ENCODE data around the gene CCDC187.
A peak's percentile ranks its signal among the peaks of the same experiment; 100 is the strongest.
"Not testable (repeated sequence)": the region's sequence is repeated elsewhere in the genome, so short reads cannot be mapped to it uniquely, and the experiment has no call there.

Gene CCDC187

DNA sequence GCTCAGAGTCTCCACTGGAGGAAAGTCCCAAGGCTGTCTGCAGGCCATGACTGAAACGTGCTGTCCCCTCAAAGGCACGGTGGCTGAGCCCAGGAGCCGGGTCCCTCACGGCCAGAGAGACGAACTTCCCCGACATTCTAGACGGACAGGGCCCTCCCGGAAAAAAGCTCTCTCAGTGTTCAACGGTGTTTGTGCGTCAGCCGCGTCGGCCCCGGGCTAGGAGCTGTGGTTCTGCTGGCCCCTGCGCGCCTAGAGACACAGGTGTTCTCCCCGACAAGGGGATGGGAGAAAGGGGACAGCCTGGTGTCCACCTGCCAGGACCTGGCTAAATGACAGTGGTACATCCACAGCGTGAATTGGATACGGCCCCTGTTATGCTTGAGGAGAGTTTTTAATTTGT, 17.7 kb upstream of the CCDC187 start:
- Histone ChIP-seq H4K20me1 (ENCODE audit: control insufficient read depth, insufficient read depth, low read depth, low read length) (no peaks in the 10 kb centered on the region), H3K79me2 (ENCODE audit: control insufficient read depth, low read length) (no peaks in the 10 kb centered on the region), H3F3A (ENCODE audit: control insufficient read depth, insufficient read depth) (no peaks in the 10 kb centered on the region), H3K4me3 (ENCODE audit: low read length) (no peak overlapping the region), H3K27me3 (ENCODE audit: control insufficient read depth, low read length) (peaks cover 6% of the 10 kb centered on the region; the same call in 1 of the 2 replicates), H3K4me1 (ENCODE audit: control insufficient read depth, low read length) (peaks cover 38% of the 10 kb centered on the region), H3K36me3 (ENCODE audit: control insufficient read depth, low read length) (no peaks in the 10 kb centered on the region), H3K9me3 (ENCODE audit: control insufficient read depth, insufficient read depth, low read length) (no peaks in the 10 kb centered on the region; the same call in 1 of the 2 replicates), H3K27ac (ENCODE audit: low read depth, low read length) (no peak overlapping the region), H3K9me2 (replicated peaks; ENCODE audit: control insufficient read depth, low read length) (no peaks in the 10 kb centered on the region), H3K4me2 (ENCODE audit: low read length) (no peak overlapping the region)
- TF ChIP-seq, protein P1, sequence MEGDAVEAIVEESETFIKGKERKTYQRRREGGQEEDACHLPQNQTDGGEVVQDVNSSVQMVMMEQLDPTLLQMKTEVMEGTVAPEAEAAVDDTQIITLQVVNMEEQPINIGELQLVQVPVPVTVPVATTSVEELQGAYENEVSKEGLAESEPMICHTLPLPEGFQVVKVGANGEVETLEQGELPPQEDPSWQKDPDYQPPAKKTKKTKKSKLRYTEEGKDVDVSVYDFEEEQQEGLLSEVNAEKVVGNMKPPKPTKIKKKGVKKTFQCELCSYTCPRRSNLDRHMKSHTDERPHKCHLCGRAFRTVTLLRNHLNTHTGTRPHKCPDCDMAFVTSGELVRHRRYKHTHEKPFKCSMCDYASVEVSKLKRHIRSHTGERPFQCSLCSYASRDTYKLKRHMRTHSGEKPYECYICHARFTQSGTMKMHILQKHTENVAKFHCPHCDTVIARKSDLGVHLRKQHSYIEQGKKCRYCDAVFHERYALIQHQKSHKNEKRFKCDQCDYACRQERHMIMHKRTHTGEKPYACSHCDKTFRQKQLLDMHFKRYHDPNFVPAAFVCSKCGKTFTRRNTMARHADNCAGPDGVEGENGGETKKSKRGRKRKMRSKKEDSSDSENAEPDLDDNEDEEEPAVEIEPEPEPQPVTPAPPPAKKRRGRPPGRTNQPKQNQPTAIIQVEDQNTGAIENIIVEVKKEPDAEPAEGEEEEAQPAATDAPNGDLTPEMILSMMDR (IDR thresholded peaks at IDR 0.05; ENCODE audit: low read depth, low read length, poor library complexity, severe bottlenecking) = no peak
- TF ChIP-seq EZH2phosphoT487 (IDR thresholded peaks at IDR 0.05; ENCODE audit: borderline replicate concordance, low read length) = no peak

- H3K36me3 ChIP-seq (ENCODE audit: control insufficient read depth, low read length); H3K79me2 ChIP-seq (ENCODE audit: control insufficient read depth, low read length); H3K9me2 ChIP-seq (replicated peaks; ENCODE audit: control insufficient read depth, low read length); H3K9me3 ChIP-seq (ENCODE audit: control insufficient read depth, insufficient read depth, low read length); H3K27me3 ChIP-seq (ENCODE audit: control insufficient read depth, low read length); H3F3A ChIP-seq (ENCODE audit: control insufficient read depth, insufficient read depth); H3K4me3 ChIP-seq (ENCODE audit: low read length); H3K27ac ChIP-seq (ENCODE audit: low read depth, low read length); H4K20me1 ChIP-seq (ENCODE audit: control insufficient read depth, insufficient read depth, low read depth, low read length): not testable (repeated sequence)
- Histone ChIP-seq H3K4me2 (ENCODE audit: low read length) (0 out of 2 replicates have a peak overlapping the region, but pooled peaks have one; percentile 15), H3K4me1 (ENCODE audit: control insufficient read depth, low read length) (peaks cover 38% of the 10 kb centered on the region)
These were observed 17.1 kb upstream of the CCDC187 start for GRCh38 chr9:136320972-136321371.

- H3K27ac ChIP-seq (ENCODE audit: low read depth, low read length); H3K4me2 ChIP-seq (ENCODE audit: low read length); H3K27me3 ChIP-seq (ENCODE audit: control insufficient read depth, low read length): not testable (repeated sequence)
These were observed 16.1 kb upstream of the CCDC187 start for GRCh38 chr9:136319955-136320354.

DNA sequence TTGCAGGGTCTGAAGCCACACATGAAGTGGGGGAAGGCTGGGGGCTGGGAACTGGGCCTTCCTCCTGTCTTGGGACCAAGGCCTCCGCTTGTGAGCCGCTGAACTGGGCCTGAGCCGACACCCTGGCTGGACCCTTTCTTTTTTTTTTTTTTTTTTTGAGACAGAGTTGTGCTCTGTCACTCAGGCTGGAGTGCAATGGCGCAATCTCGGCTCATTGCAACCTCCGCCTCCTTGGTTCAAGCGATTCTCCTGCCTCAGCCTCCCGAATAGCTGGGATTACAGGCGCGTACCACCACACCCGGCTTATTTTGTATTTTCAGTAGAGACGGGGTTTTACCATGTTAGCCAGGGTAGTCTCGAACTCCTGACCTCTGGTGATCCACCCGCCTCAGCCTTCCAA, 15.3 kb upstream of the CCDC187 start:
- not testable (repeated sequence) for H4K20me1 ChIP-seq (ENCODE audit: control insufficient read depth, insufficient read depth, low read depth, low read length); H3K27ac ChIP-seq (ENCODE audit: low read depth, low read length); H3K27me3 ChIP-seq (ENCODE audit: control insufficient read depth, low read length); H3K79me2 ChIP-seq (ENCODE audit: control insufficient read depth, low read length); H3K9me2 ChIP-seq (replicated peaks; ENCODE audit: control insufficient read depth, low read length); H3F3A ChIP-seq (ENCODE audit: control insufficient read depth, insufficient read depth); H3K36me3 ChIP-seq (ENCODE audit: control insufficient read depth, low read length); H3K4me3 ChIP-seq (ENCODE audit: low read length)
- Histone ChIP-seq H3K9me3 (ENCODE audit: control insufficient read depth, insufficient read depth, low read length) (peaks cover 20% of the 10 kb centered on the region), H3K4me2 (ENCODE audit: low read length) (peak overlapping the region; percentile 31), H3K4me1 (ENCODE audit: control insufficient read depth, low read length) (peaks cover 38% of the 10 kb centered on the region)

More at GRCh38 chr9:136319955-136320354, 16.1 kb upstream of the CCDC187 start:
- H3K79me2 ChIP-seq (ENCODE audit: control insufficient read depth, low read length); H3K36me3 ChIP-seq (ENCODE audit: control insufficient read depth, low read length); H4K20me1 ChIP-seq (ENCODE audit: control insufficient read depth, insufficient read depth, low read depth, low read length); H3K4me3 ChIP-seq (ENCODE audit: low read length); H3K9me2 ChIP-seq (replicated peaks; ENCODE audit: control insufficient read depth, low read length); H3F3A ChIP-seq (ENCODE audit: control insufficient read depth, insufficient read depth): not testable (repeated sequence)
- peaks cover 15% of the 10 kb centered on the region for H3K9me3 ChIP-seq (ENCODE audit: control insufficient read depth, insufficient read depth, low read length)
- peaks cover 38% of the 10 kb centered on the region for H3K4me1 ChIP-seq (ENCODE audit: control insufficient read depth, low read length)

GRCh38 chr9:136318776-136319241, 14.9 kb upstream of the CCDC187 start:
- Histone ChIP-seq H3K4me1 (ENCODE audit: control insufficient read depth, low read length) (peaks cover 38% of the 10 kb centered on the region), H4K20me1 (ENCODE audit: control insufficient read depth, insufficient read depth, low read depth, low read length) (no peaks in the 10 kb centered on the region), H3K36me3 (ENCODE audit: control insufficient read depth, low read length) (no peaks in the 10 kb centered on the region), H3K4me3 (ENCODE audit: low read length) (peak overlapping the region; percentile 31), H3K9me2 (replicated peaks; ENCODE audit: control insufficient read depth, low read length) (no peaks in the 10 kb centered on the region), H3K9me3 (ENCODE audit: control insufficient read depth, insufficient read depth, low read length) (peaks cover 20% of the 10 kb centered on the region), H3F3A (ENCODE audit: control insufficient read depth, insufficient read depth) (no peaks in the 10 kb centered on the region), H3K79me2 (ENCODE audit: control insufficient read depth, low read length) (no peaks in the 10 kb centered on the region), H3K4me2 (ENCODE audit: low read length) (peak overlapping the region; percentile 31), H3K27ac (ENCODE audit: low read depth, low read length) (no peak overlapping the region), H3K27me3 (ENCODE audit: control insufficient read depth, low read length) (no peaks in the 10 kb centered on the region)
- TF ChIP-seq, protein P1 (IDR thresholded peaks at IDR 0.05; ENCODE audit: low read depth, low read length, poor library complexity, severe bottlenecking) = no peak
- no peak for TF ChIP-seq EZH2phosphoT487 (IDR thresholded peaks at IDR 0.05; ENCODE audit: borderline replicate concordance, low read length)
